IPS DF 4.7 (cell line): ENCODE data around the gene FOCAD.

Experiments
- DNase-seq: peaks from one replicate; pipeline ENCODE4 v3.0.0-alpha.2; 2013; ENCODE audit warnings: low spot score; ENCODE audit errors: extremely low read depth

The FOCAD gene

GRCh38 chr9:20791682-20792081, 107.6 kb downstream of the FOCAD start:
- DNase-seq = no peak

- DNase-seq = no peak
Measured at GRCh38 chr9:20804489-20805250, 120.6 kb downstream of the FOCAD start.

- no peak for DNase-seq
Measured at GRCh38 chr9:20805766-20806165, 121.7 kb downstream of the FOCAD start.

- DNase-seq = no peak
Measured at GRCh38 chr9:20808002-20808401, 123.9 kb downstream of the FOCAD start.

GRCh38 chr9:20811872-20812271, 127.8 kb downstream of the FOCAD start:
- no peak for DNase-seq

GRCh38 chr9:20815923-20816703, 132.1 kb downstream of the FOCAD start:
- DNase-seq = no peak

GRCh38 chr9:20823051-20823450, 139.0 kb downstream of the FOCAD start:
- no peak for DNase-seq

- DNase-seq = no peak
Measured at GRCh38 chr9:20831028-20831427, 147.0 kb downstream of the FOCAD start.

GRCh38 chr9:20832775-20833174, 148.7 kb downstream of the FOCAD start:
- DNase-seq = no peak

GRCh38 chr9:20835377-20836286, 151.6 kb downstream of the FOCAD start:
- DNase-seq = no peak

- no peak for DNase-seq
Measured at GRCh38 chr9:20837166-20837565, 153.1 kb downstream of the FOCAD start.

GRCh38 chr9:20838218-20838617, 154.2 kb downstream of the FOCAD start:
- DNase-seq = no peak

GRCh38 chr9:20844916-20845315, 160.9 kb downstream of the FOCAD start:
- no peak for DNase-seq

GRCh38 chr9:20848490-20848889, 164.4 kb downstream of the FOCAD start:
- DNase-seq = no peak

GRCh38 chr9:20853866-20854265, 169.8 kb downstream of the FOCAD start:
- no peak for DNase-seq

- no peak for DNase-seq
Measured at GRCh38 chr9:20854444-20854843, 170.4 kb downstream of the FOCAD start.

- no peak for DNase-seq
Measured at GRCh38 chr9:20863945-20864344, 179.9 kb downstream of the FOCAD start.

GRCh38 chr9:20865347-20865746, 181.3 kb downstream of the FOCAD start:
- DNase-seq = no peak

GRCh38 chr9:20870115-20870514, 186.1 kb downstream of the FOCAD start:
- DNase-seq = no peak

GRCh38 chr9:20872340-20872977, 188.4 kb downstream of the FOCAD start:
- no peak for DNase-seq

GRCh38 chr9:20873240-20873865, 189.3 kb downstream of the FOCAD start:
- no peak for DNase-seq
